ENCODE results near the gene CRACR2A. TPM values are rescaled to one million over a fixed set of nuclear protein-coding genes. Genes with fewer than 3 reads are reported as not detected.

CRACR2A gene
- total RNA-seq, 1 experiment from 2014 or later, result not detected

DNA sequence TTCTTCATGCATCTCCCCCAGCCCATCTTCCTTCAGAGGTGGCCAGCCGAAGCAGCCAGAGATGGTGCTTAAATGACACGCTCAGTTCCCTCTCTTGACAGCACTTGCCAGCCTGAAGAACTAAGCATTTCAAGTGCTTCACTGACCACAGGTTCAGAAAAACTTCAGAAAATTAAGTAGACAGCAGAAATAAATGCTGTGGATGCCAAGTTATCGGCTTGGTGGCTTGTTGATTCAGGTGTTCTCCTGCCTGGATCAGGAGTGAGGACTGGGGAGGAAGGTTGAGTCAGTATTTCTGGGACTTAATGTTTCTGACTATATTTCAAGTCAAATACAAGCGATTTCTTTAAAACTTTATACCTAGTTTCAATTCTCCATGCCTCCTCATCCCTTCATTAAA lies 58.2 kb downstream of the CRACR2A start:
- no peak for ATAC-seq
- BruUV-seq (replicated peaks), result no TSS peak
- H3K36me3 ChIP-seq (ENCODE audit: low read depth, low read length), result no peaks in the 10 kb centered on the region
- DNase-seq, result no peak
- H3K9ac ChIP-seq (ENCODE audit: low read length), result no peak overlapping the region
- no peaks in the 10 kb centered on the region for H4K20me1 ChIP-seq (ENCODE audit: low read length)
- H3K4me2 ChIP-seq (ENCODE audit: low read length), result no peak overlapping the region
- H3K4me3 ChIP-seq (ENCODE audit: low read length), result no peak overlapping the region
- H3K9me2 ChIP-seq (replicated peaks; ENCODE audit: low read length), result no peaks in the 10 kb centered on the region
- ChIA-PET POLR2A (ENCODE audit: unreplicated experiment) (no interaction called here), CTCF (no interaction called here)
- H3K9me3 ChIP-seq (ENCODE audit: low read length), result no peaks in the 10 kb centered on the region
- no peaks in the 10 kb centered on the region for H3K79me2 ChIP-seq (ENCODE audit: low read length)
- TF ChIP-seq EZH2 (IDR thresholded peaks at IDR 0.05; ENCODE audit: low read length, unreplicated experiment) (no peak), EZH2phosphoT487 (IDR thresholded peaks at IDR 0.05; ENCODE audit: borderline replicate concordance, low read length) (no peak)
- TF ChIP-seq, protein P1, sequence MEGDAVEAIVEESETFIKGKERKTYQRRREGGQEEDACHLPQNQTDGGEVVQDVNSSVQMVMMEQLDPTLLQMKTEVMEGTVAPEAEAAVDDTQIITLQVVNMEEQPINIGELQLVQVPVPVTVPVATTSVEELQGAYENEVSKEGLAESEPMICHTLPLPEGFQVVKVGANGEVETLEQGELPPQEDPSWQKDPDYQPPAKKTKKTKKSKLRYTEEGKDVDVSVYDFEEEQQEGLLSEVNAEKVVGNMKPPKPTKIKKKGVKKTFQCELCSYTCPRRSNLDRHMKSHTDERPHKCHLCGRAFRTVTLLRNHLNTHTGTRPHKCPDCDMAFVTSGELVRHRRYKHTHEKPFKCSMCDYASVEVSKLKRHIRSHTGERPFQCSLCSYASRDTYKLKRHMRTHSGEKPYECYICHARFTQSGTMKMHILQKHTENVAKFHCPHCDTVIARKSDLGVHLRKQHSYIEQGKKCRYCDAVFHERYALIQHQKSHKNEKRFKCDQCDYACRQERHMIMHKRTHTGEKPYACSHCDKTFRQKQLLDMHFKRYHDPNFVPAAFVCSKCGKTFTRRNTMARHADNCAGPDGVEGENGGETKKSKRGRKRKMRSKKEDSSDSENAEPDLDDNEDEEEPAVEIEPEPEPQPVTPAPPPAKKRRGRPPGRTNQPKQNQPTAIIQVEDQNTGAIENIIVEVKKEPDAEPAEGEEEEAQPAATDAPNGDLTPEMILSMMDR (conservative IDR thresholded peaks at IDR 0.05; ENCODE audit: low read depth, low read length), result no peak
- peaks cover 16% of the 10 kb centered on the region for H3K4me1 ChIP-seq (ENCODE audit: insufficient read depth, low read length)
- no peaks in the 10 kb centered on the region for H3K27me3 ChIP-seq (ENCODE audit: low read length)
- intact Hi-C loops (cut with micrococcal nuclease), result no loop called here
- no peaks in the 10 kb centered on the region for H3F3A ChIP-seq (ENCODE audit: low read length, unreplicated experiment)
- H3K27ac ChIP-seq (ENCODE audit: low read length), result no peak overlapping the region
- no peak overlapping the region for H2AFZ ChIP-seq (ENCODE audit: low read length)

DNA sequence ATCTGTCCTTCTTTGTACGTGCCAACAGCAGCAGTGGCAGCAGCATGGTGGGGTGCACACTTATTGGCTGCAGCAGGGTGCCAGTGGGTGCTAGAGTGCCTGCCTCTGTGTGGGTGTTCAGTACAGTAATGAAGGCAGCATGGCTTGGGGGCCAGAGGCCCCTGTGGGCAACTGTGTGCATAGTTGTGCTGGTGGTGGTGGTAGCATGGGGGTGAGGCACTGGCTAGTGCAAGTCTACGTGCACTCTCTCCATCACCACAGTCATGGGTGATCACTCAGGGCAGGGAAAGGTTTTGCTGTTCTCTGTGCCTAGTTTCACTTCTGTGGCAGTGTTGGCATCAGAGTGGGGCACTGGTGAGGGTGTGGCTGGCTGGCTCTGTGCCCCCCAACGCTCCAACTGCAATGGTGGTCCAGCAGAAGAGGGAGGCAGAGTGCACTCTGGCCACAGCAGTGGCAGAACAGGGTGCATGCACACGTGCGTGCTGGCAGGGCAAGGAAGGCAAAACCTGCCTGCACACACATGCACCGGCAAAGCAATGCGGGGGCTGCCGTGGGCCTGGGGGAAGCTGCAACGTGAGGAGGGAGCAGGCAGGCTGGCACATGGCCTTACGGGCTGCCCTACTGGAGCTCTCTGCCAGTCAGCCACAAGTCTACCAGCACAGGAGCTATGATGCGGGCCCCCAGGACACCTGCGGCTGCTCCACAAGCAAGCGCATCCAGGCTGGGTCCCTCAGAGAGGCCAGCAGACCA lies 60.1 kb downstream of the CRACR2A start:
- no peaks in the 10 kb centered on the region for H3F3A ChIP-seq (ENCODE audit: low read length, unreplicated experiment)
- BruUV-seq (replicated peaks), result no TSS peak
- intact Hi-C loops (cut with micrococcal nuclease), result no loop called here
- no peaks in the 10 kb centered on the region for H3K9me2 ChIP-seq (replicated peaks; ENCODE audit: low read length)
- H3K9ac ChIP-seq (ENCODE audit: low read length), result no peak overlapping the region
- POLR2A ChIA-PET (ENCODE audit: unreplicated experiment), result no interaction called here
- no peak overlapping the region for H3K27ac ChIP-seq (ENCODE audit: low read length)
- H3K4me3 ChIP-seq (ENCODE audit: low read length), result no peak overlapping the region
- H3K27me3 ChIP-seq (ENCODE audit: low read length), result no peaks in the 10 kb centered on the region
- peaks cover 4% of the 10 kb centered on the region; the same call in 1 of the 2 replicates for H3K4me1 ChIP-seq (ENCODE audit: insufficient read depth, low read length)
- H3K79me2 ChIP-seq (ENCODE audit: low read length), result no peaks in the 10 kb centered on the region
- ATAC-seq, result no peak
- DNase-seq, result no peak
- H2AFZ ChIP-seq (ENCODE audit: low read length), result no peak overlapping the region
- H4K20me1 ChIP-seq (ENCODE audit: low read length), result no peaks in the 10 kb centered on the region
- H3K36me3 ChIP-seq (ENCODE audit: low read depth, low read length), result no peaks in the 10 kb centered on the region
- CTCF ChIA-PET, result no interaction called here
- TF ChIP-seq EZH2 (IDR thresholded peaks at IDR 0.05; ENCODE audit: low read length, unreplicated experiment), result no peak
- TF ChIP-seq EZH2phosphoT487 (IDR thresholded peaks at IDR 0.05; ENCODE audit: borderline replicate concordance, low read length), result no peak
- TF ChIP-seq, protein P1 (conservative IDR thresholded peaks at IDR 0.05; ENCODE audit: low read depth, low read length), result no peak
- no peak overlapping the region for H3K4me2 ChIP-seq (ENCODE audit: low read length)
- H3K9me3 ChIP-seq (ENCODE audit: low read length), result no peaks in the 10 kb centered on the region

DNA sequence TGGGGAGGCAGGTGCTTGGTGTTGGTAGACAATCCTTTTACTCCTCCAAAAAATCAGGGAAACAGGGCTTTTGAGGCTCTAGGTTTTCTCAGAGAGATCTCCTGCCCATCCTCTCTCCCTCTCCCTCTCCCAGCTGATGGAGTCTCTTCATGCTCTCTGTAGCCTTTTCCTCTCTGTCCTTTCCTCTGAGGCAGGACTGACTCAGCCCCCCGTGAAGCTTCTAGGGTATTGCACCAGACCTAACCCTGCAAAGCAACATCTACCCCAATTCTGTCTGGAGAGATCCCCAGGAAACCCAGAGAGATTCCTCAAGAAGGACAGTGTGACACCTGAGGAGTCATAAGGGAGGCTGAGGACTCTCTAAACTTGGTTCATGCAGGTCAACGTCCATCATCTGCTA lies 66.4 kb downstream of the CRACR2A start:
- no TSS peak for BruUV-seq (replicated peaks)
- Histone ChIP-seq H3K4me1 (ENCODE audit: insufficient read depth, low read length) (no peaks in the 10 kb centered on the region), H3K9ac (ENCODE audit: low read length) (no peak overlapping the region), H3K9me3 (ENCODE audit: low read length) (no peaks in the 10 kb centered on the region), H4K20me1 (ENCODE audit: low read length) (no peaks in the 10 kb centered on the region), H3K79me2 (ENCODE audit: low read length) (no peaks in the 10 kb centered on the region), H3K4me3 (ENCODE audit: low read length) (no peak overlapping the region), H3K9me2 (replicated peaks; ENCODE audit: low read length) (no peaks in the 10 kb centered on the region), H2AFZ (ENCODE audit: low read length) (no peak overlapping the region), H3K4me2 (ENCODE audit: low read length) (no peak overlapping the region), H3K27ac (ENCODE audit: low read length) (no peak overlapping the region), H3K27me3 (ENCODE audit: low read length) (no peaks in the 10 kb centered on the region), H3K36me3 (ENCODE audit: low read depth, low read length) (no peaks in the 10 kb centered on the region), H3F3A (ENCODE audit: low read length, unreplicated experiment) (no peaks in the 10 kb centered on the region)
- ChIA-PET CTCF (no interaction called here), POLR2A (ENCODE audit: unreplicated experiment) (no interaction called here)
- ATAC-seq (no peak), DNase-seq (no peak)
- TF ChIP-seq EZH2 (IDR thresholded peaks at IDR 0.05; ENCODE audit: low read length, unreplicated experiment) (no peak), EZH2phosphoT487 (IDR thresholded peaks at IDR 0.05; ENCODE audit: borderline replicate concordance, low read length) (no peak)
- TF ChIP-seq, protein P1 (conservative IDR thresholded peaks at IDR 0.05; ENCODE audit: low read depth, low read length), result no peak
- intact Hi-C loops (cut with micrococcal nuclease), result no loop called here
